ENCODE measurements around the gene ACAP1.
"Not testable (repeated sequence)": the region's sequence is repeated elsewhere in the genome, so short reads cannot be mapped to it uniquely, and the experiment has no call there.

The ACAP1 gene

GRCh38 chr17:7328840-7329373 is 7.4 kb upstream of the ACAP1 start, which contains the start of gene NEURL4:
TSS of gene NEURL4 (minus strand) at chr17:7329335. CDS start at chr17:7329312, 23 bp downstream.
- Histone ChIP-seq H3K4me3 (peak within 1 kb of the TSS; percentile 58 to 62), H3K9me3 (no peaks in the 10 kb centered on the region), H3K27me3 (peaks cover 0 to 12% of the 10 kb centered on the region in 2 donors), H3K36me3 (peaks cover 2 to 39% (median 18%) of the 10 kb centered on the region in 3 donors), H3K4me1 (peaks cover 0 to 23% (median 16%) of the 10 kb centered on the region in 4 donors), H3K27ac (peak within 1 kb of the TSS; percentile 92)
- intact Hi-C loops (cut with DNase I; ENCODE audit: low total_unique reads): no loop called here
- no peak for TF ChIP-seq CTCF (IDR thresholded peaks at IDR 0.05)
- peak in 1 of 2 donors; percentile 79 for DNase-seq

- peak overlapping the region; percentile 58 to 62 for H3K4me3 ChIP-seq
- H3K27me3 ChIP-seq: peaks cover 0 to 17% of the 10 kb centered on the region in 2 donors
- H3K9me3 ChIP-seq: no peaks in the 10 kb centered on the region
- peaks cover 0 to 34% (median 14%) of the 10 kb centered on the region in 3 donors for H3K36me3 ChIP-seq
- intact Hi-C loops (cut with DNase I; ENCODE audit: low total_unique reads): no loop called here
- peak; percentile 99 for DNase-seq
- H3K4me1 ChIP-seq: peaks cover 0 to 23% (median 16%) of the 10 kb centered on the region in 4 donors
- no peak for TF ChIP-seq CTCF (IDR thresholded peaks at IDR 0.05)
- peak overlapping the region; percentile 92 for H3K27ac ChIP-seq
Observed at GRCh38 chr17:7329374-7329996, 6.8 kb upstream of the ACAP1 start.

- H3K36me3 ChIP-seq: peaks cover 0 to 27% (median 8%) of the 10 kb centered on the region in 3 donors
- peak overlapping the region; percentile 92 for H3K27ac ChIP-seq
- no peaks in the 10 kb centered on the region for H3K9me3 ChIP-seq
- DNase-seq: peak; percentile 79 to 89
- peak overlapping the region; percentile 58 to 62 for H3K4me3 ChIP-seq
- peaks cover 0 to 24% of the 10 kb centered on the region in 2 donors for H3K27me3 ChIP-seq
- intact Hi-C loops (cut with DNase I; ENCODE audit: low total_unique reads): no loop called here
- no peak for TF ChIP-seq CTCF (IDR thresholded peaks at IDR 0.05)
- peaks cover 0 to 23% (median 16%) of the 10 kb centered on the region in 4 donors for H3K4me1 ChIP-seq
Observed at GRCh38 chr17:7329997-7330637, 6.2 kb upstream of the ACAP1 start.

GRCh38 chr17:7330638-7331015 is 5.7 kb upstream of the ACAP1 start:
- DNase-seq: no peak
- no peaks in the 10 kb centered on the region for H3K9me3 ChIP-seq
- no peak for TF ChIP-seq CTCF (IDR thresholded peaks at IDR 0.05)
- peaks cover 0 to 23% (median 16%) of the 10 kb centered on the region in 4 donors for H3K4me1 ChIP-seq
- peaks cover 0 to 22% (median 3%) of the 10 kb centered on the region in 3 donors for H3K36me3 ChIP-seq
- peak overlapping the region; percentile 58 to 62 for H3K4me3 ChIP-seq
- H3K27ac ChIP-seq: peak overlapping the region; percentile 92
- intact Hi-C loops (cut with DNase I; ENCODE audit: low total_unique reads): no loop called here
- H3K27me3 ChIP-seq: peaks cover 0 to 29% of the 10 kb centered on the region in 2 donors

- Histone ChIP-seq H3K9me3 (no peaks in the 10 kb centered on the region), H3K4me1 (peaks cover 0 to 23% (median 16%) of the 10 kb centered on the region in 4 donors), H3K27ac (no peak overlapping the region), H3K36me3 (peaks cover 0 to 7% (median 0%) of the 10 kb centered on the region in 3 donors), H3K27me3 (peaks cover 0 to 44% of the 10 kb centered on the region in 2 donors), H3K4me3 (no peak overlapping the region)
- no peak for TF ChIP-seq CTCF (IDR thresholded peaks at IDR 0.05)
- intact Hi-C loops (cut with DNase I; ENCODE audit: low total_unique reads): no loop called here
- DNase-seq: no peak
Observed at GRCh38 chr17:7332111-7332510, 4.2 kb upstream of the ACAP1 start.

- intact Hi-C loops (cut with DNase I; ENCODE audit: low total_unique reads); H3K4me3 ChIP-seq; H3K27ac ChIP-seq; H3K9me3 ChIP-seq; DNase-seq; H3K36me3 ChIP-seq: not testable (repeated sequence)
- H3K27me3 ChIP-seq: peaks cover 0 to 45% of the 10 kb centered on the region in 2 donors
- H3K4me1 ChIP-seq: peaks cover 0 to 19% (median 16%) of the 10 kb centered on the region in 4 donors
Observed at GRCh38 chr17:7332600-7333069, 3.7 kb upstream of the ACAP1 start.

All from tibial artery (tissue), 4 donors.